Upper lobe of left lung (tissue), 6 donors: Measurements from ENCODE around the gene CFAP251. TPM values are rescaled to one million over a fixed set of nuclear protein-coding genes. Genes with fewer than 3 reads are reported as not detected.

Experiments used
- ATAC-seq, 2 donors: fragments of 200-7000 bp; cut with Tn5 transposase; one replicate each; pipeline ENCODE4 v1.9.1; 2022; ENCODE audit warnings: mild to moderate bottlenecking in 2 of 2, moderate library complexity in 2 of 2; ENCODE audit not compliant: low FRiP score in 2 of 2
- DNase-seq, 2 donors: peaks; one replicate each; pipeline ENCODE4 v3.0.0-alpha.2; 2019 to 2020
- H3K27ac ChIP-seq, 4 donors: fragments of 200-600 bp; sonication (generic); one replicate each; pipeline ENCODE4 v1.5.1; 2016 to 2019
- H3K27me3 ChIP-seq, 4 donors: fragments of 200-600 bp; sonication (generic); one replicate each; pipeline ENCODE4 v1.5.1; 2017 to 2019
- H3K36me3 ChIP-seq, 4 donors: fragments of 200-600 bp; sonication (generic); one replicate each; pipeline ENCODE4 v1.5.1; 2016 to 2019
- H3K4me1 ChIP-seq, 4 donors: fragments of 200-600 bp; sonication (generic); one replicate each; pipeline ENCODE4 v1.5.1; 2018 to 2019
- H3K4me3 ChIP-seq, 4 donors: fragments of 200-600 bp; sonication (generic); one replicate each; pipeline ENCODE4 v1.5.1; 2017 to 2019; ENCODE audit warnings: mild to moderate bottlenecking in 2 of 4, moderate library complexity in 1 of 4
- H3K9me3 ChIP-seq, 4 donors: fragments of 200-600 bp; sonication (generic); one replicate each; pipeline ENCODE4 v1.5.1; 2018 to 2019
- EP300 ChIP-seq, 4 donors: sonication (generic); formaldehyde crosslinking; IDR thresholded peaks; one replicate each; pipeline ENCODE4 v1.5.1; 2017; ENCODE audit warnings: antibody characterized with exemption in 4 of 4, control low read depth in 2 of 4
- POLR2A ChIP-seq, 4 donors: fragments of 450-650 bp; IDR thresholded peaks; one replicate each; pipeline ENCODE4 v1.5.1; 2016 to 2017; ENCODE audit warnings: antibody characterized with exemption in 4 of 4, mild to moderate bottlenecking in 2 of 4
- POLR2AphosphoS5 ChIP-seq, 2 donors: sonication (generic); formaldehyde crosslinking; IDR thresholded peaks; one replicate each; pipeline ENCODE4 v1.5.1; 2017; ENCODE audit warnings: antibody characterized with exemption in 2 of 2
- WGBS, 2 donors: methylation state at CpG; one replicate each; pipeline ENCODE4 v1.1.5; 2017 to 2018; 5-methylcytosine and 5-hydroxymethylcytosine counted together
- total RNA-seq, 6 donors: library from RNA; depleted of rRNA in 4 of 6; stranded (reverse); fragments of >200 nt in 4 of 6; gene quantifications; one replicate each; pipeline versions ENCODE4 v1.1.0 to v1.2.1, GENCODE V29; 2016 to 2021
- TF ChIP-seq, protein P1 (sequence below), 6 experiments: fragments of 450-650 bp in 4 of 6; fragments of 200-600 bp in 2 of 6; sonication (generic) in 2 of 6; IDR thresholded peaks; one replicate each; pipeline ENCODE4 v1.5.1; 2016 to 2019; ENCODE audit warnings: antibody characterized with exemption in 6 of 6
- donor health status: DM: no; HTN: no; CAD: no; lungs with moderate emphysema.
- donor health status: DM: no; HTN: yes; CAD: no; lungs with severe emphysema.

CFAP251 gene
- total RNA-seq, 6 donors from 2014 or later: 3.1 to 65.1 (median 12.7) TPM

DNA sequence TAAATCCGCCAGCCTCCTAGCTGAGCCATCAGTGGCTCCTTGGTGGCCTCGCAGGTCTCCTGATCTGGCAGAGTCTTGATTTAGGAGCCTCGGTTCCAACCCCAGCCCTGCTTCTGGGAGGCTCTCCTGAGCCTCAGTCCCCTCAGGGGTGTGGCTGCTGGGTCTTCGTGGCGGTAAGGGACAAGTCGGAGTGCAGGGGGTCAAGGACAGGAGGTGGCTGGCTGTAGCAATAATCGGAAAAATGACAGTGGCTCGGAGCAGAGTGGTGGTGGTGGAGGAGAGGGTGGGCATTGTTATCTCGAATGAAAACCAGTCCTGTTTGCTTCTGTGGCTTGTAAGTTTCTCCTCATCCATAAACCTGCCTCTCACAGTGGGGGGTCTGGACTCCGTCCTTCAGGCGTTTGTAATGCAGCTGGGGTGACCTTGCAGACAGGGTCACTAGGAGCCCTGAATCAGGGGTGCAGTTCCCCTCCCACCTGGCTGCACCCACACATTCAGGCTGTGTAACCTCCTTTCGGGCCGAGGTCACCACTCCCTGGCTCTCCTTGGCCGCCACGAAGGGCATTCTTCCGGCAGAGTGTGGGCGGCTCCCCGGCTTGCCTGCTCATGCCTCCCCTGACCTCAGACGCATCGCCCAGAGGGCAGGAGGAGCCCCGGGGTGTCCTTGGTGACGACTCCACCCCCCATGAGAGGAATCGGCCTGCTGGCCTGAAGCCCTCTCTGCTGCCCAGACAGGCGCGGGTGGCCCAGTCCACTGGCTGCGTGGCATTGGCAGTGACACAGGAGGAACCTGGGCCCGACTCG is 111.4 kb downstream of the CFAP251 start:
- WGBS, 2 donors: 85 to 87% methylated on average over 12 to 25 of the region's 28 CpGs
- H3K27me3 ChIP-seq: no peaks in the 10 kb centered on the region
- peak in 1 of 2 donors; percentile 82 for DNase-seq
- no peaks in the 10 kb centered on the region for H3K36me3 ChIP-seq
- H3K4me3 ChIP-seq: no peak overlapping the region
- TF ChIP-seq, protein P1, sequence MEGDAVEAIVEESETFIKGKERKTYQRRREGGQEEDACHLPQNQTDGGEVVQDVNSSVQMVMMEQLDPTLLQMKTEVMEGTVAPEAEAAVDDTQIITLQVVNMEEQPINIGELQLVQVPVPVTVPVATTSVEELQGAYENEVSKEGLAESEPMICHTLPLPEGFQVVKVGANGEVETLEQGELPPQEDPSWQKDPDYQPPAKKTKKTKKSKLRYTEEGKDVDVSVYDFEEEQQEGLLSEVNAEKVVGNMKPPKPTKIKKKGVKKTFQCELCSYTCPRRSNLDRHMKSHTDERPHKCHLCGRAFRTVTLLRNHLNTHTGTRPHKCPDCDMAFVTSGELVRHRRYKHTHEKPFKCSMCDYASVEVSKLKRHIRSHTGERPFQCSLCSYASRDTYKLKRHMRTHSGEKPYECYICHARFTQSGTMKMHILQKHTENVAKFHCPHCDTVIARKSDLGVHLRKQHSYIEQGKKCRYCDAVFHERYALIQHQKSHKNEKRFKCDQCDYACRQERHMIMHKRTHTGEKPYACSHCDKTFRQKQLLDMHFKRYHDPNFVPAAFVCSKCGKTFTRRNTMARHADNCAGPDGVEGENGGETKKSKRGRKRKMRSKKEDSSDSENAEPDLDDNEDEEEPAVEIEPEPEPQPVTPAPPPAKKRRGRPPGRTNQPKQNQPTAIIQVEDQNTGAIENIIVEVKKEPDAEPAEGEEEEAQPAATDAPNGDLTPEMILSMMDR (IDR thresholded peaks at IDR 0.05): no peak
- TF ChIP-seq EP300 (IDR thresholded peaks at IDR 0.05) (no peak), POLR2A (IDR thresholded peaks at IDR 0.05) (no peak), POLR2AphosphoS5 (IDR thresholded peaks at IDR 0.05) (no peak)
- H3K27ac ChIP-seq: no peak overlapping the region
- H3K9me3 ChIP-seq: no peaks in the 10 kb centered on the region
- H3K4me1 ChIP-seq: peaks cover 0 to 13% (median 4%) of the 10 kb centered on the region in 4 donors
- peak; percentile 13 to 56 for ATAC-seq

GRCh38 chr12:122030424-122031035 is 112.1 kb downstream of the CFAP251 start:
- ATAC-seq (no peak), DNase-seq (no peak)
- TF ChIP-seq EP300 (IDR thresholded peaks at IDR 0.05) (no peak), POLR2A (IDR thresholded peaks at IDR 0.05) (no peak), POLR2AphosphoS5 (IDR thresholded peaks at IDR 0.05) (no peak)
- TF ChIP-seq, protein P1 (IDR thresholded peaks at IDR 0.05): no peak
- Histone ChIP-seq H3K27me3 (no peaks in the 10 kb centered on the region), H3K9me3 (no peaks in the 10 kb centered on the region), H3K4me3 (no peak overlapping the region), H3K4me1 (peaks cover 2 to 20% (median 8%) of the 10 kb centered on the region in 4 donors), H3K27ac (no peak overlapping the region), H3K36me3 (peaks cover 0 to 7% (median 0%) of the 10 kb centered on the region in 4 donors)
- WGBS, 2 donors: 92 to 93% methylated on average over 11 to 13 of the region's 13 CpGs

- 67 to 71% methylated on average over 14 to 21 of the region's 21 CpGs for WGBS, 2 donors
- H3K9me3 ChIP-seq: no peaks in the 10 kb centered on the region
- no peak overlapping the region for H3K27ac ChIP-seq
- no peaks in the 10 kb centered on the region for H3K27me3 ChIP-seq
- TF ChIP-seq POLR2A (IDR thresholded peaks at IDR 0.05): no peak
- TF ChIP-seq, protein P1 (IDR thresholded peaks at IDR 0.05): peak; percentile 65 to 82 (median 78)
- H3K4me1 ChIP-seq: peaks cover 2 to 27% (median 9%) of the 10 kb centered on the region in 4 donors
- no peak overlapping the region for H3K4me3 ChIP-seq
- ATAC-seq (peak; percentile 38 to 71), DNase-seq (peak in 1 of 2 donors; percentile 49)
- H3K36me3 ChIP-seq: peaks cover 0 to 17% (median 5%) of the 10 kb centered on the region in 4 donors
Observed at GRCh38 chr12:122031342-122032216, 113.2 kb downstream of the CFAP251 start.

DNA sequence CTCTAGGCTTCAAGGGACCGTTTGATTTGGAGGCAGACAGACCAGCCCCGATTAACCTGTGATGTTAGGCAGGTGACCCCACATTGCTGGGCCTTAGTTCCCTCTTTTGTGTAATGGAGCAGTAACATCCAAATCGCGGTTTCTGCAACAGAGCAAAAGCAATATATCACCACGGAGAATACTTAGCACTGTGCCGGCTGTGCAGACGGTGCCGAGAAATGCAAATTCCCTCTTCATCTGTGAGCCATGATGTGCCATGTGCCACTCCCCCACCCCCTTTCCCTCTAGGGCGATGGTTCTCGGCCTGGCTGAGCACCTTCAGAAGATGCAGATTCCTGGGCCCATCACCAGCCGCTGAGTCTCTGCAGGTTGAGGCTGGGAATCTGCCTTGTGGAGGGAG is 114.2 kb downstream of the CFAP251 start:
- 90 to 91% methylated on average over 11 of the region's 11 CpGs for WGBS, 2 donors
- no peak for ATAC-seq
- TF ChIP-seq, protein P1 (IDR thresholded peaks at IDR 0.05): no peak
- Histone ChIP-seq H3K27me3 (no peaks in the 10 kb centered on the region), H3K4me3 (no peak overlapping the region), H3K4me1 (peaks cover 2 to 27% (median 9%) of the 10 kb centered on the region in 4 donors), H3K9me3 (no peaks in the 10 kb centered on the region), H3K36me3 (peaks cover 0 to 27% (median 5%) of the 10 kb centered on the region in 4 donors), H3K27ac (no peak overlapping the region)
- no peak for DNase-seq
